HL-60 (cell line): Measurements from ENCODE around the gene CRB1.

Experiments
- CTCF ChIP-seq: IDR thresholded peaks from one replicate; pipeline ENCODE4 v1.5.1; 2011; ENCODE audit warnings: low read length, control low read depth, inconsistent platforms; ENCODE audit not compliant: insufficient read depth
- GABPA ChIP-seq: IDR thresholded peaks from 2 replicates; pipeline ENCODE4 v1.6.1; 2012; ENCODE audit warnings: low read depth
- POLR2AphosphoS5 ChIP-seq: IDR thresholded peaks from 2 replicates; pipeline ENCODE4 v1.6.1; 2012; ENCODE audit warnings: low read depth
- REST ChIP-seq: IDR thresholded peaks from 2 replicates; pipeline ENCODE4 v1.6.1; 2012; ENCODE audit warnings: low read depth; ENCODE audit not compliant: insufficient replicate concordance
- SPI1 ChIP-seq: IDR thresholded peaks from 2 replicates; pipeline ENCODE4 v1.6.1; 2012; ENCODE audit warnings: low read depth, mild to moderate bottlenecking, borderline replicate concordance

GRCh38 chr1:197415221-197415620 is 147.2 kb downstream of the CRB1 start:
- TF ChIP-seq CTCF (no peak), SPI1 (no peak), POLR2AphosphoS5 (no peak), REST (no peak), GABPA (no peak)
